ENCODE results near the gene HDAC9. TPM values are rescaled to one million over a fixed set of nuclear protein-coding genes. Genes with fewer than 3 reads are reported as not detected.
A peak's percentile ranks its signal among the peaks of the same experiment; 100 is the strongest.

HDAC9 gene
- total RNA-seq, 1 experiment from 2014 or later = 11.3 TPM

DNA sequence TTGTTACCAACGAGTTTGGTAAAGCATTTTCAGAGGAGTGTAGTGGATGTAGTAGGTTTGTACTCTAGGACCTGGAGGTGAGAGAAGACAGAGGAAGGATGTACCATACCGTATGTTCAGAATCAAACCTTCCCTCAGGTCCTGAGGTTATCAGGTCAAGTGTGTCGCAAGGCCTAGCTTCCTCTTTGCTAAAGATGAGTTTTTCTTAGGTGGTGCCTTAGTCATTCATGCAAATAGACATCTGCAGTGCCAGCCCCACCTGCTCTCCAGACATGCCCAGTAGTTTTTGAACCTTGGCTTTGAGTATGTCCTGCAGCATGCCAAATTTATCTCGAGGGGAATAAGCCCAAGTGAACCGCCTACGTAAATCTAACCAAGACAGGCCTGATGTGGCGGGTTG, 71.3 kb downstream of the HDAC9 start:
- TF ChIP-seq, protein P1, sequence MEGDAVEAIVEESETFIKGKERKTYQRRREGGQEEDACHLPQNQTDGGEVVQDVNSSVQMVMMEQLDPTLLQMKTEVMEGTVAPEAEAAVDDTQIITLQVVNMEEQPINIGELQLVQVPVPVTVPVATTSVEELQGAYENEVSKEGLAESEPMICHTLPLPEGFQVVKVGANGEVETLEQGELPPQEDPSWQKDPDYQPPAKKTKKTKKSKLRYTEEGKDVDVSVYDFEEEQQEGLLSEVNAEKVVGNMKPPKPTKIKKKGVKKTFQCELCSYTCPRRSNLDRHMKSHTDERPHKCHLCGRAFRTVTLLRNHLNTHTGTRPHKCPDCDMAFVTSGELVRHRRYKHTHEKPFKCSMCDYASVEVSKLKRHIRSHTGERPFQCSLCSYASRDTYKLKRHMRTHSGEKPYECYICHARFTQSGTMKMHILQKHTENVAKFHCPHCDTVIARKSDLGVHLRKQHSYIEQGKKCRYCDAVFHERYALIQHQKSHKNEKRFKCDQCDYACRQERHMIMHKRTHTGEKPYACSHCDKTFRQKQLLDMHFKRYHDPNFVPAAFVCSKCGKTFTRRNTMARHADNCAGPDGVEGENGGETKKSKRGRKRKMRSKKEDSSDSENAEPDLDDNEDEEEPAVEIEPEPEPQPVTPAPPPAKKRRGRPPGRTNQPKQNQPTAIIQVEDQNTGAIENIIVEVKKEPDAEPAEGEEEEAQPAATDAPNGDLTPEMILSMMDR (IDR thresholded peaks at IDR 0.05; ENCODE audit: unreplicated experiment) = no peak
- no peaks in the 10 kb centered on the region for H3K4me1 Mint-ChIP-seq (ENCODE audit: insufficient read depth, unreplicated experiment)
- no peaks in the 10 kb centered on the region for H3K27me3 Mint-ChIP-seq (ENCODE audit: insufficient read depth, unreplicated experiment)
- H3K27ac Mint-ChIP-seq (ENCODE audit: low read depth, unreplicated experiment) = no peak overlapping the region
- no peak overlapping the region for H3K4me3 Mint-ChIP-seq (ENCODE audit: unreplicated experiment)
- BruUV-seq (replicated peaks) = no TSS peak
- H3K36me3 Mint-ChIP-seq (ENCODE audit: insufficient read depth, unreplicated experiment) = no peaks in the 10 kb centered on the region
- intact Hi-C loops (cut with micrococcal nuclease) = no loop called here
- ChIA-PET POLR2A (interaction anchor here (1.0 to 2.3 kb wide), 5 partner anchors 16 to 217 kb away, joined by 3 to 13 read pairs (median 4); no protein-coding TSS in a partner anchor), CTCF (interaction anchor here (0.7 to 14.8 kb wide), 5 partner anchors 9 to 222 kb away, joined by 3 to 291 read pairs (median 4); no protein-coding TSS in a partner anchor)
- DNase-seq (ENCODE audit: unreplicated experiment) = no peak
- no peaks in the 10 kb centered on the region for H3K9me3 Mint-ChIP-seq (ENCODE audit: unreplicated experiment)

DNA sequence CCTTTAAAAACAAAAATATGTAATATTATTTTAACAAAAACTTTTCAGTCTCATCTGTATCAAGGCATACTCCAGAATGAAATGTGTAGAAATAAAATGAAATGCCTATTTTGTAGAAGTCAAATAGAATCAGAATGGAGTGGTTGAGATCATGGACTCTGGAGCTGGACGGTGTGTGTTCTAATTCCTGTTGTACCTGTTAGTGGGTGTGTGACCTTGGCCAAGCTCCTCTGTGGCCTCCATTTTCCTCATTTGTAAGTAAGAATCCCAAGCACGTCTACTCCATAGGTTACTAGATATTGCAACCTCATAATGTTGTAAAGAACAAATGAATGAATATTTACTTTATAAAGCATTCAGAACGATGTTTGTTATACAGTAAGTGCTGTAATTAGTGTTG, 74.9 kb downstream of the HDAC9 start:
- Mint-ChIP-seq H3K27me3 (ENCODE audit: insufficient read depth, unreplicated experiment) (no peaks in the 10 kb centered on the region), H3K36me3 (ENCODE audit: insufficient read depth, unreplicated experiment) (peaks cover 6% of the 10 kb centered on the region), H3K9me3 (ENCODE audit: unreplicated experiment) (no peaks in the 10 kb centered on the region), H3K4me1 (ENCODE audit: insufficient read depth, unreplicated experiment) (no peaks in the 10 kb centered on the region), H3K4me3 (ENCODE audit: unreplicated experiment) (no peak overlapping the region), H3K27ac (ENCODE audit: low read depth, unreplicated experiment) (no peak overlapping the region)
- CTCF ChIA-PET = interaction anchor here (0.6 to 14.8 kb wide), 9 partner anchors 11 to 889 kb away, joined by 3 to 291 read pairs (median 4); no protein-coding TSS in a partner anchor
- DNase-seq (ENCODE audit: unreplicated experiment) = no peak
- TF ChIP-seq, protein P1 (IDR thresholded peaks at IDR 0.05; ENCODE audit: unreplicated experiment) = no peak
- intact Hi-C loops (cut with micrococcal nuclease) = loop anchor here (5.0 to 10.0 kb wide), 3 partner anchors 63 to 866 kb away; no protein-coding TSS in a partner anchor
- BruUV-seq (replicated peaks) = no TSS peak
- POLR2A ChIA-PET = interaction anchor here (0.7 to 3.3 kb wide), 5 partner anchors 18 to 222 kb away, joined by 3 to 33 read pairs (median 8); no protein-coding TSS in a partner anchor

DNA sequence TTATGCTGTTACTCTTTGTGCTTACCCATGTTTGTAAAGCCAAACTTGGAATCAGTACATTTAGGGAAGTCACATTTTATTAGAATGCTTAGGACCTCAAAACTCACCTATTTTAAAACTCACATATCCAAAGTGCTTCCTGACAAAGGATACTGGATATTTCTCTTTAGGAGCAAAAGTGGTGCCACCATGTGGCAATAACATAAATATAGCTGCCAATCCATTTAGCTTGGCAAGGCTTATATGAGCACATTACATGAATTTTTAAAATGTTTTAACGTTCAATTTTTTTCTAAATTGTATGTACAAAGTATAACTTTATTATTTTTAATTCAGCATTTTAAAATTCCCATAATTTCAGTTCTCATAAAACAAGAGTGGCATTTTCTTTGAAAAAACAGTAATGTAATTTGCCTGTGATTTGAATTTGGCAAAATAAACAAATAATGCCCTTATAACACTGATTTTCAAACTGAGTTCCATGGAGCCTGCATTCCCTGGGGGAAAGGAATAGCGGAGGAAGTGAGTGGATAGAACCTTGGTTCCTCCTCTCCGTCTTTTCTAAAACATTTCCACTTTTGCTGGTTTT, 75.4 kb downstream of the HDAC9 start:
- peak; percentile 63 for DNase-seq (ENCODE audit: unreplicated experiment)
- no peak overlapping the region for H3K4me3 Mint-ChIP-seq (ENCODE audit: unreplicated experiment)
- no TSS peak for BruUV-seq (replicated peaks)

DNA sequence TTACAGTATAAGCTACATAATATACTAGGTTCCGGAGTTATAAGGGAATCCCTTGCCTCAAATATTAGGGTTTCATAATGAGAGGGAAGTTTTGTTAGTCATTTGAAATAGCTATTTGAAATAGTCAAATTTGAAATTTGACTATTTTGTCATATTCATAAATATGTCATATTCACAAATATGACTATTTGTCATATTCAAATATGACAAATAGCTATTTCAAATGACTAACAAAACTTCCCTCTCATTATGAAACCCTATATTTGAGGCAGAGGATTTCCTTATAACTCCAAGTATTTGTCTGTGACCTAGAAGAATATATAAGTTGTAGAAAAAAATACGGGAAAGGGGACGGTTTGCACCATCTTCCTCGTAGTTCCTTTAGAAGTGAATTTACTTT, 76.6 kb downstream of the HDAC9 start:
- BruUV-seq (replicated peaks) = no TSS peak
- H3K4me1 Mint-ChIP-seq (ENCODE audit: insufficient read depth, unreplicated experiment) = no peaks in the 10 kb centered on the region
- H3K36me3 Mint-ChIP-seq (ENCODE audit: insufficient read depth, unreplicated experiment) = peaks cover 6% of the 10 kb centered on the region
- CTCF ChIA-PET = interaction anchor here (0.7 to 14.8 kb wide), 11 partner anchors 14 to 888 kb away, joined by 3 to 291 read pairs (median 3); no protein-coding TSS in a partner anchor
- no peak overlapping the region for H3K4me3 Mint-ChIP-seq (ENCODE audit: unreplicated experiment)
- H3K9me3 Mint-ChIP-seq (ENCODE audit: unreplicated experiment) = no peaks in the 10 kb centered on the region
- intact Hi-C loops (cut with micrococcal nuclease) = loop anchor here (5.0 to 10.0 kb wide), 3 partner anchors 65 to 867 kb away; no protein-coding TSS in a partner anchor
- H3K27me3 Mint-ChIP-seq (ENCODE audit: insufficient read depth, unreplicated experiment) = no peaks in the 10 kb centered on the region
- DNase-seq (ENCODE audit: unreplicated experiment) = no peak
- no peak overlapping the region for H3K27ac Mint-ChIP-seq (ENCODE audit: low read depth, unreplicated experiment)
- POLR2A ChIA-PET = interaction anchor here (0.7 to 3.3 kb wide), 5 partner anchors 63 to 1137 kb away, joined by 3 to 33 read pairs (median 5); no protein-coding TSS in a partner anchor
- TF ChIP-seq, protein P1 (IDR thresholded peaks at IDR 0.05; ENCODE audit: unreplicated experiment) = no peak

More for the DNA sequence above, 75.4 kb downstream of the HDAC9 start:
- Mint-ChIP-seq H3K27me3 (ENCODE audit: insufficient read depth, unreplicated experiment) (no peaks in the 10 kb centered on the region), H3K27ac (ENCODE audit: low read depth, unreplicated experiment) (no peak overlapping the region), H3K36me3 (ENCODE audit: insufficient read depth, unreplicated experiment) (peaks cover 6% of the 10 kb centered on the region), H3K9me3 (ENCODE audit: unreplicated experiment) (no peaks in the 10 kb centered on the region), H3K4me1 (ENCODE audit: insufficient read depth, unreplicated experiment) (no peaks in the 10 kb centered on the region)
- TF ChIP-seq, protein P1 (IDR thresholded peaks at IDR 0.05; ENCODE audit: unreplicated experiment) = peak; percentile 56
- ChIA-PET CTCF (interaction anchor here (0.6 to 14.8 kb wide), 13 partner anchors 15 to 1674 kb away, joined by 3 to 291 read pairs (median 3); no protein-coding TSS in a partner anchor), POLR2A (interaction anchor here (0.6 to 3.3 kb wide), 6 partner anchors 19 to 222 kb away, joined by 3 to 33 read pairs (median 4); no protein-coding TSS in a partner anchor)
- intact Hi-C loops (cut with micrococcal nuclease) = loop anchor here (1.0 to 10.0 kb wide), 5 partner anchors 64 to 866 kb away; no protein-coding TSS in a partner anchor

Data from MCF 10A (cell line).